Measurements from ENCODE around the gene KCNRG. TPM values are rescaled to one million over a fixed set of nuclear protein-coding genes. Genes with fewer than 3 reads are reported as not detected.

The KCNRG gene
- total RNA-seq, 2 donors from 2014 or later: 0.54 to 2.0 TPM

- H3K4me1 ChIP-seq (ENCODE audit: control insufficient read depth in 1 of 2, low read depth in 2 of 2): peaks cover 43 to 59% of the 10 kb centered on the region in 2 donors
- H3K36me3 ChIP-seq: no peaks in the 10 kb centered on the region
- H3K9me3 ChIP-seq: no peaks in the 10 kb centered on the region
- H3K27me3 ChIP-seq (replicated peaks; ENCODE audit: insufficient read depth): no peaks in the 10 kb centered on the region
- DNase-seq (ENCODE audit: low spot score) (no peak), ATAC-seq (ENCODE audit: insufficient number of reproducible peaks, low FRiP score, low read depth) (no peak)
- peak overlapping the region; percentile 82 for H3K4me3 ChIP-seq
- H3K27ac ChIP-seq: peak overlapping the region; percentile 94 to 98
- TF ChIP-seq CTCF (IDR thresholded peaks at IDR 0.05): no peak
Observed at GRCh38 chr13:49997955-49998354, 17.3 kb upstream of the KCNRG start.

GRCh38 chr13:49998714-49999624, 16.3 kb upstream of the KCNRG start:
- Histone ChIP-seq H3K4me1 (ENCODE audit: control insufficient read depth in 1 of 2, low read depth in 2 of 2) (peaks cover 53 to 69% of the 10 kb centered on the region in 2 donors), H3K4me3 (peak overlapping the region; percentile 82), H3K36me3 (no peaks in the 10 kb centered on the region), H3K27ac (peak overlapping the region; percentile 64 to 94), H3K9me3 (no peaks in the 10 kb centered on the region), H3K27me3 (replicated peaks; ENCODE audit: insufficient read depth) (no peaks in the 10 kb centered on the region)
- no peak for TF ChIP-seq CTCF (IDR thresholded peaks at IDR 0.05)
- ATAC-seq (ENCODE audit: insufficient number of reproducible peaks, low FRiP score, low read depth): no peak
- DNase-seq (ENCODE audit: low spot score): no peak

- ATAC-seq (ENCODE audit: insufficient number of reproducible peaks, low FRiP score, low read depth) (no peak), DNase-seq (ENCODE audit: low spot score) (no peak)
- no peak for TF ChIP-seq CTCF (IDR thresholded peaks at IDR 0.05)
- H3K9me3 ChIP-seq: no peaks in the 10 kb centered on the region
- H3K36me3 ChIP-seq: no peaks in the 10 kb centered on the region
- H3K27me3 ChIP-seq (replicated peaks; ENCODE audit: insufficient read depth): no peaks in the 10 kb centered on the region
- peaks cover 57 to 72% of the 10 kb centered on the region in 2 donors for H3K4me1 ChIP-seq (ENCODE audit: control insufficient read depth in 1 of 2, low read depth in 2 of 2)
- peak overlapping the region; percentile 18 for H3K4me3 ChIP-seq
- H3K27ac ChIP-seq: peak overlapping the region; percentile 55 to 60
Observed at GRCh38 chr13:50001287-50001686, 14.0 kb upstream of the KCNRG start.

- Histone ChIP-seq H3K4me1 (ENCODE audit: control insufficient read depth in 1 of 2, low read depth in 2 of 2) (peaks cover 26 to 37% of the 10 kb centered on the region in 2 donors), H3K27me3 (replicated peaks; ENCODE audit: insufficient read depth) (no peaks in the 10 kb centered on the region), H3K4me3 (no peak overlapping the region), H3K27ac (no peak overlapping the region), H3K36me3 (peaks cover 7% of the 10 kb centered on the region), H3K9me3 (no peaks in the 10 kb centered on the region)
- ATAC-seq (ENCODE audit: insufficient number of reproducible peaks, low FRiP score, low read depth): no peak
- no peak for TF ChIP-seq CTCF (IDR thresholded peaks at IDR 0.05)
- no peak for DNase-seq (ENCODE audit: low spot score)
Observed at GRCh38 chr13:50006426-50007135, 8.7 kb upstream of the KCNRG start.

- H3K4me1 ChIP-seq (ENCODE audit: control insufficient read depth in 1 of 2, low read depth in 2 of 2): peaks cover 13 to 24% of the 10 kb centered on the region in 2 donors
- TF ChIP-seq CTCF (IDR thresholded peaks at IDR 0.05): no peak
- no peak for ATAC-seq (ENCODE audit: insufficient number of reproducible peaks, low FRiP score, low read depth)
- H3K9me3 ChIP-seq: no peaks in the 10 kb centered on the region
- DNase-seq (ENCODE audit: low spot score): no peak
- H3K27ac ChIP-seq: no peak overlapping the region
- H3K36me3 ChIP-seq: peaks cover 14% of the 10 kb centered on the region
- H3K27me3 ChIP-seq (replicated peaks; ENCODE audit: insufficient read depth): no peaks in the 10 kb centered on the region
- H3K4me3 ChIP-seq: no peak overlapping the region
Observed at GRCh38 chr13:50011461-50011860, 3.8 kb upstream of the KCNRG start.

Measured in thoracic aorta (tissue), 2 donors.